H1 (cell line): ENCODE measurements around the gene PHLPP2. TPM values are rescaled to one million over a fixed set of nuclear protein-coding genes. Genes with fewer than 3 reads are reported as not detected.

Source experiments
- ATF3 ChIP-seq: IDR thresholded peaks from 2 replicates; pipeline ENCODE4 v1.6.1; 2011; ENCODE audit warnings: low read depth, mild to moderate bottlenecking, low read length; ENCODE audit not compliant: insufficient read depth
- BCL11A ChIP-seq, 2 experiments: IDR thresholded peaks; one replicate each; pipeline ENCODE4 v1.6.1; 2011; ENCODE audit warnings: low read depth in 2 of 2, low read length in 2 of 2, mild to moderate bottlenecking in 2 of 2
- BRCA1 ChIP-seq: IDR thresholded peaks from 2 replicates; pipeline ENCODE4 v1.6.1; 2012; ENCODE audit warnings: low read depth, low read length, improper control_type of control experiment
- CTCF ChIP-seq, 3 experiments: IDR thresholded peaks; 1 replicate in 2 of 3; 2 replicates in 1 of 3; pipeline versions ENCODE4 v1.5.1 to v1.6.1; 2011; ENCODE audit warnings: low read length in 3 of 3, mild to moderate bottlenecking in 3 of 3, inconsistent platforms in 2 of 3, low read depth in 1 of 3, moderate library complexity in 1 of 3; ENCODE audit not compliant: insufficient read depth in 1 of 3; ENCODE audit errors: control extremely low read depth in 1 of 3
- EZH2 ChIP-seq: fragments of 200-600 bp; sonication (generic); IDR thresholded peaks from 2 replicates; pipeline ENCODE4 v1.7.1; 2012; ENCODE audit warnings: low read depth, mild to moderate bottlenecking, moderate library complexity, low read length, inconsistent platforms; ENCODE audit not compliant: severe bottlenecking
- GABPA ChIP-seq: IDR thresholded peaks from 2 replicates; pipeline ENCODE4 v1.6.1; 2011; ENCODE audit warnings: mild to moderate bottlenecking, low read length, moderate library complexity, borderline replicate concordance; ENCODE audit not compliant: insufficient read depth
- HDAC2 ChIP-seq, 2 experiments: fragments of 300-600 bp in 1 of 2; sonication (generic) in 1 of 2; IDR thresholded peaks; 2 replicates each; pipeline ENCODE4 v1.6.1; 2011 to 2012; ENCODE audit warnings: low read depth in 2 of 2, low read length in 2 of 2, mild to moderate bottlenecking in 2 of 2, moderate library complexity in 2 of 2, borderline replicate concordance in 1 of 2, inconsistent platforms in 1 of 2
- KDM4A ChIP-seq: IDR thresholded peaks from one replicate; pipeline ENCODE4 v1.7.1; 2012; ENCODE audit warnings: low read depth, mild to moderate bottlenecking, moderate library complexity, low read length, inconsistent platforms; ENCODE audit not compliant: severe bottlenecking
- NRF1 ChIP-seq: IDR thresholded peaks from 2 replicates; pipeline ENCODE4 v1.6.1; 2011; ENCODE audit warnings: mild to moderate bottlenecking, low read depth, low read length, improper control_type of control experiment
- RXRA ChIP-seq: IDR thresholded peaks from 2 replicates; pipeline ENCODE4 v1.6.1; 2011; ENCODE audit warnings: low read depth, mild to moderate bottlenecking, low read length, moderate library complexity; ENCODE audit not compliant: insufficient read depth
- SAP30 ChIP-seq: fragments of 300-600 bp; sonication (generic); IDR thresholded peaks from 2 replicates; pipeline ENCODE4 v1.7.1; 2012; ENCODE audit warnings: low read length, moderate library complexity, mild to moderate bottlenecking, inconsistent platforms; ENCODE audit not compliant: insufficient read depth, insufficient replicate concordance
- SIN3A ChIP-seq, 2 experiments: IDR thresholded peaks in 1 of 2; conservative IDR thresholded peaks in 1 of 2; 2 replicates each; pipeline ENCODE4 v1.6.1; 2011 to 2012; ENCODE audit warnings: low read length in 2 of 2, improper control_type of control experiment in 1 of 2, low read depth in 1 of 2, mild to moderate bottlenecking in 1 of 2
- SIRT6 ChIP-seq: IDR thresholded peaks from one replicate; pipeline ENCODE4 v1.7.1; 2012; ENCODE audit warnings: low read length, inconsistent platforms
- USF2 ChIP-seq: IDR thresholded peaks from 2 replicates; pipeline ENCODE4 v1.6.1; 2011; ENCODE audit warnings: low read length, improper control_type of control experiment
- polyA plus RNA-seq, 7 experiments: library from polyadenylated mRNA; depleted of rRNA in 3 of 7; stranded (reverse) in 5 of 7; unstranded in 2 of 7; fragments of >200 nt in 5 of 7; fragments of 200-250 nt in 2 of 7; gene quantifications; 1 replicate in 5 of 7; 2 replicates in 1 of 7; 4 replicates in 1 of 7; pipeline versions ENCODE4 v1.2.1 to v1.2.3, GENCODE V29; 2011 to 2013; ENCODE audit warnings: missing spikeins in 2 of 7, mixed read lengths in 2 of 7
- total RNA-seq: library from RNA; stranded (reverse); fragmentation: NEBNext Ultra II Directional; extraction: Animal tissue kit (Norgen Biotek cat#: 25700); gene quantifications from 2 replicates; pipeline ENCODE4 v1.2.1, GENCODE V29; 2021
- TF ChIP-seq, protein P1 (sequence below): IDR thresholded peaks from 2 replicates; pipeline ENCODE4 v1.6.1; 2012; ENCODE audit warnings: low read length, inconsistent platforms

Gene PHLPP2
- total and polyA plus RNA-seq, 2 of the 8 experiments (the other 6 are each of a cell fraction or from before 2014, with no cell fraction given): 7.3 to 12.9 TPM

- TF ChIP-seq NRF1 (peak; percentile 45; the same call in 1 of the 2 replicates), BRCA1 (no peak), SIN3A (conservative IDR thresholded peaks at IDR 0.05 in 1 of 2, IDR thresholded peaks at IDR 0.05 in 1 of 2; ENCODE audit: low read depth in 1 of 2, low read length in 2 of 2) (no peak), CTCF (IDR thresholded peaks at IDR 0.05; ENCODE audit: control extremely low read depth in 1 of 3, insufficient read depth in 1 of 3, low read depth in 1 of 3, low read length in 3 of 3) (peak; percentile 84 to 95 (median 92)), HDAC2 (IDR thresholded peaks at IDR 0.05; ENCODE audit: borderline replicate concordance in 1 of 2, low read depth in 2 of 2, low read length in 2 of 2) (no peak), USF2 (no peak), RXRA (no peak), ATF3 (0 out of 2 replicates have a peak, but pooled peaks have one; percentile 38), SIRT6 (no peak), EZH2 (no peak), KDM4A (no peak), BCL11A (IDR thresholded peaks at IDR 0.05; ENCODE audit: low read depth in 2 of 2, low read length in 2 of 2) (no peak), GABPA (no peak), SAP30 (no peak)
- TF ChIP-seq, protein P1, sequence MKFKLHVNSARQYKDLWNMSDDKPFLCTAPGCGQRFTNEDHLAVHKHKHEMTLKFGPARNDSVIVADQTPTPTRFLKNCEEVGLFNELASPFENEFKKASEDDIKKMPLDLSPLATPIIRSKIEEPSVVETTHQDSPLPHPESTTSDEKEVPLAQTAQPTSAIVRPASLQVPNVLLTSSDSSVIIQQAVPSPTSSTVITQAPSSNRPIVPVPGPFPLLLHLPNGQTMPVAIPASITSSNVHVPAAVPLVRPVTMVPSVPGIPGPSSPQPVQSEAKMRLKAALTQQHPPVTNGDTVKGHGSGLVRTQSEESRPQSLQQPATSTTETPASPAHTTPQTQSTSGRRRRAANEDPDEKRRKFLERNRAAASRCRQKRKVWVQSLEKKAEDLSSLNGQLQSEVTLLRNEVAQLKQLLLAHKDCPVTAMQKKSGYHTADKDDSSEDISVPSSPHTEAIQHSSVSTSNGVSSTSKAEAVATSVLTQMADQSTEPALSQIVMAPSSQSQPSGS: no peak
Measured at GRCh38 chr16:71610936-71611871, 113.3 kb downstream of the PHLPP2 start (continued).
